ENCODE results near the gene UBASH3B. TPM values are rescaled to one million over a fixed set of nuclear protein-coding genes. Genes with fewer than 3 reads are reported as not detected.

The UBASH3B gene
- total RNA-seq, 4 donors from 2014 or later: 2.7 to 16.4 (median 9.7) TPM

GRCh38 chr11:122763108-122763507 lies 107.6 kb downstream of the UBASH3B start:
- TF ChIP-seq CTCF (IDR thresholded peaks at IDR 0.05): no peak
- Histone ChIP-seq H3K4me1 (peaks cover 0 to 24% (median 4%) of the 10 kb centered on the region in 3 donors), H3K27me3 (no peaks in the 10 kb centered on the region), H3K36me3 (no peaks in the 10 kb centered on the region), H3K4me3 (no peak overlapping the region), H3K27ac (no peak overlapping the region), H3K9me3 (no peaks in the 10 kb centered on the region)
- intact Hi-C loops (cut with DNase I): no loop called here
- no peak for DNase-seq
- 79 to 100% methylated on average over 2 of the region's 2 CpGs for WGBS, 2 donors

- H3K4me3 ChIP-seq: no peak overlapping the region
- intact Hi-C loops (cut with DNase I): no loop called here
Observed at GRCh38 chr11:122764371-122765090, 109.0 kb downstream of the UBASH3B start.

DNA sequence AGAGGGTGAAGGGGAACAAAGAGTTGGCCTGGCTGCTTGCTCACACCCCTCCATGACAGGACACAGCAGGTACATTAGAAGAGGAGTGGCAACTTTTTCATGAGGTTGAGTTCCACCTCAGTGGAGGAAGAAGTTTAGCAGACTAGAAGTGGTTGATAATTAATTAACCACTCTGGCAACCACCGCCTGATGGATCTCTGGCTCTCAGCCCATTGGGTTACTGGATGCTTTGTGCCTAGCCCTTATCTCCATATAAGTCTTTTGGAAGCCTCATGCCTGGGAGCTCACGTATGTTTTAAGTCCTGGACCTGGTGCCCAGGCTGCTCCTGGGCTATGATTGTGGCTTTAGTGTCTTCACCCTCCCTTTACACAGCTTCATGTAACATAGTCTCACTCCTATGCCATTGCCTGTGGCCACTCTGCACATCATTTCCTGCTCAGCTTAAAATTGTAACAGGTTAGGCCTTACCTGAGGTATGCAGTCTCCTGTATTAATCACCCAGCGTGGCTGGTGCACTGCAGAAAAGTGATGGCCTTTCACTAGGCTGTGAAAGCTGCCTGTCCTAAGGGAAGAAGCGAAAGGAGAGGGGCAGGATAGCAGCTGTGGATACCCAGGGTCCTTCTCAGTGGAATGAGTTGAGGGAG lies 110.1 kb downstream of the UBASH3B start:
- TF ChIP-seq POLR2A (IDR thresholded peaks at IDR 0.05) (no peak), CTCF (IDR thresholded peaks at IDR 0.05) (no peak)
- intact Hi-C loops (cut with DNase I): no loop called here
- H3K9me3 ChIP-seq: no peaks in the 10 kb centered on the region
- no peak overlapping the region for H3K4me3 ChIP-seq
- H3K36me3 ChIP-seq: no peaks in the 10 kb centered on the region
- H3K27ac ChIP-seq: no peak overlapping the region
- WGBS, 2 donors: 52 to 67% methylated on average over 3 to 4 of the region's 4 CpGs
- no peak for DNase-seq
- no peaks in the 10 kb centered on the region for H3K27me3 ChIP-seq
- H3K4me1 ChIP-seq: peaks cover 0 to 12% (median 4%) of the 10 kb centered on the region in 3 donors

More at GRCh38 chr11:122764371-122765090, 109.0 kb downstream of the UBASH3B start:
- DNase-seq: no peak
- 78 to 79% methylated on average over 7 of the region's 7 CpGs for WGBS, 2 donors
- Histone ChIP-seq H3K36me3 (no peaks in the 10 kb centered on the region), H3K27me3 (no peaks in the 10 kb centered on the region), H3K4me1 (peaks cover 0 to 12% (median 4%) of the 10 kb centered on the region in 3 donors), H3K27ac (no peak overlapping the region), H3K9me3 (no peaks in the 10 kb centered on the region)
- no peak for TF ChIP-seq CTCF (IDR thresholded peaks at IDR 0.05)
- TF ChIP-seq POLR2A (IDR thresholded peaks at IDR 0.05): no peak

DNA sequence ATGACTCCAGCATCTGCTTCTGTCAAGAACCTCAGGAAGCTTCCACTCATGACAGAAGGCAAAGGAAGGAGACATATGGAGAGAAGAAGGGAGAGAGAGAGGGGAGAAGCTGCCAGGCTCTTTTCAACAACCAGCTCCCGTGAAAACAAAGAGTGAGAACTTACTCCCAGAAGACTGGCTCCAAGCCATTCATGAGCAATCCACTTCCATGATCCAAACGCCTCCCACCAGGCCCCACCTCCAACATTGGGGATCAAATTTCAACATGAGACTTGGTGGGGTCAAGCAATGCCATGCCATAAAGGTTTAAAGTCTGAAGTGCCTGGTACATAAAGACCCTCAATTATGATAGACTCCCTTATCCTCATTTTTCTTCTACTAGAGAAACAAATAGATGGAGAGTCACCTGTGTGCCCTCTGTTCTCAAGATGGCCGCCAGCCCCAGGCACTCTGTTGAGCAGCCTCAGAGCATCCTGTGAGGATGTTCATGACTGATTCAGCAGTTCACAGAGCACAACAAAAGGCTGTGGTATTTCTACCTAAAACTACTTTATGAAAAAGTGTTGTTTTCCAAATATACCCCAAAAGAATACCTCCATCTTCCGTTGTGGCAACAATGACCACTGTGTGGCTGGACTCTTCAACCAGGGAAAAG lies 113.7 kb downstream of the UBASH3B start:
- Histone ChIP-seq H3K36me3 (no peaks in the 10 kb centered on the region), H3K9me3 (no peaks in the 10 kb centered on the region), H3K4me1 (peaks cover 0 to 12% (median 4%) of the 10 kb centered on the region in 3 donors), H3K27ac (no peak overlapping the region), H3K27me3 (no peaks in the 10 kb centered on the region), H3K4me3 (no peak overlapping the region)
- intact Hi-C loops (cut with DNase I): no loop called here
- DNase-seq: no peak
- no peak for TF ChIP-seq POLR2A (IDR thresholded peaks at IDR 0.05)
- no peak for TF ChIP-seq CTCF (IDR thresholded peaks at IDR 0.05)
- 42 to 45% methylated on average over 3 to 4 of the region's 4 CpGs for WGBS, 2 donors

- 41 to 61% methylated on average over 2 to 5 of the region's 7 CpGs for WGBS, 2 donors
Observed at GRCh38 chr11:122772945-122773344, 117.4 kb downstream of the UBASH3B start.

More at GRCh38 chr11:122772945-122773344, 117.4 kb downstream of the UBASH3B start:
- intact Hi-C loops (cut with DNase I): no loop called here
- Histone ChIP-seq H3K9me3 (no peaks in the 10 kb centered on the region), H3K27me3 (no peaks in the 10 kb centered on the region), H3K36me3 (no peaks in the 10 kb centered on the region), H3K27ac (no peak overlapping the region), H3K4me3 (no peak overlapping the region), H3K4me1 (no peaks in the 10 kb centered on the region)
- no peak for DNase-seq
- TF ChIP-seq CTCF (IDR thresholded peaks at IDR 0.05) (no peak), POLR2A (IDR thresholded peaks at IDR 0.05) (no peak)
